ENCODE data around the gene MBD4.
A peak's percentile ranks its signal among the peaks of the same experiment; 100 is the strongest.

The MBD4 gene

DNA sequence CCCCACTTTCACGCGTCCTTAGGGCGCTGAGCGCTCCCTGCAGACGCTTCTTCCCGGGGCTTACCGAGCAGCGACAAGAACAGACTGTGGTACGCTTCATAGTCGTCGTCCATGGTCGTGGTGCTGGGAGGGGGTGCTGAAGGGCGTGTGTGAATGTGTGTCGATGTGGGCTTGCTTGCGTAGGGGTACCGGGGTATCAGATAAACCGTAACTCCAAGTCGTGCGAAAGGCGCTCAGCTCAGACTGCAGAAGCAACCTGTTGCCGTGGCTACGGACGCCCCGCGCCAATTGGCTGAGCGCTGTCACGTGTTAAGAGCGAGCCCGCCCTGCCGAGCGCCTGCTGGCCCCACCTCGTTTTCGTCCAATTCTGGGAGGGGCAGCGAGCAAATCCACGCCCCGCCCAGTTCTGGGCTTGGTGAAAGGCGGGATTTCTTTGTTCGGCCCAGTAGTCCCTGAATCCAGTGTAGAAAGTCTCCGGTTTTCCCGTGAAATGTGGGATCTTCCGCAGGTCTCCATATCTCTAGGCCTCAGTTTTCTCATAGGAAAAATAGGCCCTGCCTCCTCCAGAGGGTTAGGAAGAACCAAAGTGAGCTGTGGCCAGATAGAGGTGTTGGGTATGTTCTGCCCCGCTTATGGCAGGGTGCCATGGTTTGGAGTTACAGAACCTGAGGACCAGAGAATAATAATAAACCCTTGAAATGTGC lies 11.2 kb downstream of the MBD4 start, which contains the start of gene EFCAB12:
TSS of gene EFCAB12 (minus strand) at position 261 of the 704 bp plus-strand sequence. CDS start at position 113, 148 bp downstream.
- TF ChIP-seq, protein P1, sequence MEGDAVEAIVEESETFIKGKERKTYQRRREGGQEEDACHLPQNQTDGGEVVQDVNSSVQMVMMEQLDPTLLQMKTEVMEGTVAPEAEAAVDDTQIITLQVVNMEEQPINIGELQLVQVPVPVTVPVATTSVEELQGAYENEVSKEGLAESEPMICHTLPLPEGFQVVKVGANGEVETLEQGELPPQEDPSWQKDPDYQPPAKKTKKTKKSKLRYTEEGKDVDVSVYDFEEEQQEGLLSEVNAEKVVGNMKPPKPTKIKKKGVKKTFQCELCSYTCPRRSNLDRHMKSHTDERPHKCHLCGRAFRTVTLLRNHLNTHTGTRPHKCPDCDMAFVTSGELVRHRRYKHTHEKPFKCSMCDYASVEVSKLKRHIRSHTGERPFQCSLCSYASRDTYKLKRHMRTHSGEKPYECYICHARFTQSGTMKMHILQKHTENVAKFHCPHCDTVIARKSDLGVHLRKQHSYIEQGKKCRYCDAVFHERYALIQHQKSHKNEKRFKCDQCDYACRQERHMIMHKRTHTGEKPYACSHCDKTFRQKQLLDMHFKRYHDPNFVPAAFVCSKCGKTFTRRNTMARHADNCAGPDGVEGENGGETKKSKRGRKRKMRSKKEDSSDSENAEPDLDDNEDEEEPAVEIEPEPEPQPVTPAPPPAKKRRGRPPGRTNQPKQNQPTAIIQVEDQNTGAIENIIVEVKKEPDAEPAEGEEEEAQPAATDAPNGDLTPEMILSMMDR (IDR thresholded peaks at IDR 0.05; ENCODE audit: low read depth, low read length), result peak; percentile 4
- in situ Hi-C loops (cut with HindIII; ENCODE audit: low sequenced_read_pairs), result no loop called here
- DNase-seq (ENCODE audit: low read depth, low spot score), result peak; percentile 93
- H3K4me3 ChIP-seq (ENCODE audit: low read depth, low read length), result peak within 1 kb of the TSS; percentile 58

DNA sequence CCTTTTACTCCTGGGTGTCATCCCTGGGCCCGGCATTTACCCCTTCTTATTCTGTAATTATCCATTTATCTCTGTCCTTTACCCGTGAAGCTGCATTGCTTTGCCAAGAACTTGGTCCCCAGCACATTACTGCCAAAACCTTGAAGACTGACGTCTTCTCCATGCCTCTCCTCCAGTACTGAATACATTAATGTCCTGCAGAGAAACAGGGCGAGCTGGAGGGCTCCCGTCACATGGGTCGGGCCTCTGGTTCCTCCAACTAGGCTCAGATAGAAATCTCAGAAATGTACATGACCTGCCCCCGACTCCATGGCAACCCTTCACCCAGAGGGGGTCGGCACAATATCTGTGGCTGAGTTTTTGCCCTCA lies 11.8 kb downstream of the MBD4 start:
- TF ChIP-seq, protein P1 (IDR thresholded peaks at IDR 0.05; ENCODE audit: low read depth, low read length), result no peak

DNA sequence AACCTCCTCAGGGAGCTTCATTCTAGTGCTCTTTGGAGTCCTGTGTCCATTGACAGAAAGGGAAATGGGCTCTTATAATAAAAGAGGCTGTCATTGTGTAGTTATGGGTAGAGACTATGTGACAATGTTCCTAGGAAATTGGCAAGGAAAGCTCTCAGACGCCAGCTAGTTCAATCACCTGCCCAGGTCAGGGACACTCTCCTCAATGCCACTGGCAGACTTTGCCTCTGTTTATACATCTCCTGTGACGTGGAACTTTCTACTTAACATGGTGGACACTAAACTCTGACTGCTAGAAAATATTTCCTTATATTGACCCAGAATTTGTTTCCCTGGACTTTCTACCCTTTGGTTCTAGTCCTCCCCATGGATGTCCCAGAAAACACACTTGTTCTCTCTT lies 14.1 kb downstream of the MBD4 start:
- DNase-seq (ENCODE audit: low read depth, low spot score), result no peak
- H3K4me3 ChIP-seq (ENCODE audit: low read depth, low read length), result no peak overlapping the region
- TF ChIP-seq, protein P1 (IDR thresholded peaks at IDR 0.05; ENCODE audit: low read depth, low read length), result no peak
- in situ Hi-C loops (cut with HindIII; ENCODE audit: low sequenced_read_pairs), result no loop called here

More for the DNA sequence above, 11.8 kb downstream of the MBD4 start:
- DNase-seq (ENCODE audit: low read depth, low spot score), result no peak
- in situ Hi-C loops (cut with HindIII; ENCODE audit: low sequenced_read_pairs), result no loop called here
- H3K4me3 ChIP-seq (ENCODE audit: low read depth, low read length), result peak overlapping the region; percentile 58

DNA sequence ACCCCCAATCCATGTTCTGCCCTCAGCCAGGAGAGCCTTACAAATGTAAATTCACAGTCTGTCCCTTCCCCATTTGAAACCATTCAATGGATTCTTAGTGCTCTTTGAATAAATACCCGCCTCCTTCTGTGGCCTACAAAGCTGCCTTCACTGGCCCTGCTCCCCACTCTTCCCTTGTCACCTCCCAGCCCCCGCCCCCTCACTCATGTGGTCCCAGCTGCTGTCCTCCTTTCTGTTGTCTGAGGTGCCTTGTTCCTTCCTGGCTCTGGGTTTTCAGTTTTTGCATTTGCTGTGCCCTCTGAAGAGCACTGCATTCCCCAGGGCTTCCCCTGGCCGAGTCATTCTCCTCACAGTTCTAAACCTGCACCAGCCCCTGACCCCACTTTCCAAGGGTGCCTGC lies 14.5 kb downstream of the MBD4 start:
- H3K4me3 ChIP-seq (ENCODE audit: low read depth, low read length), result no peak overlapping the region
- TF ChIP-seq, protein P1 (IDR thresholded peaks at IDR 0.05; ENCODE audit: low read depth, low read length), result no peak
- in situ Hi-C loops (cut with HindIII; ENCODE audit: low sequenced_read_pairs), result no loop called here
- no peak for DNase-seq (ENCODE audit: low read depth, low spot score)

DNA sequence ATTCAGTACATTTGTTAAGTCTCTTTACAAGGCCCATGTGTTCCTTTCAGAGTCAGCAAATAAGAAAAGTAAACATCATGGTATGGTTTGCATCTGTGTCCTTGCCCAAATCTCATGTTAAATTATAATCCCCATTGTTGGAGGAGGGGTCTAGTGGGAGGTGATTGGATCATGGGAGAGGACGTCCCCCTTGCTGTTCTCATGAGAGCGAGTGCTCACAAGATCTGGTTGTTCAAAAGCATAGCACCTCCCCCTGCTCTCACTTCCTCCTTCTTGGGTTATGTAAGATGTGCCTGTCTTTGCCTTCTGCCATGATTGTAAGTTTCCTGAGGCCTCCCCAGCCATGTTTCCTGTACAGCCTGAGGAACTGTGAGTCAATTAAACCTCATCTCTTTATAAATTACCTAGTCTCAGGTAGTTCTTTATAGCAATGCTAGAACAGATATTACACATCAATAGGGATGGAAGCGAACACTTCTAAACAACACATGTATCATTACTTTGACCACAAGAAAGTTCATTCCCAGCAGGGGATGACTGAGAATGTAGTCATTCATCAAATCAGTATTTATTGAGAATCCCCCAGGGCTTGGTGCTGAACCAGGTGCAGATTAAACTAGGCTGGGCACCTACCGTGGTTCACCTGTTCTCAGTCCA lies 15.4 kb downstream of the MBD4 start:
- no peak overlapping the region for H3K4me3 ChIP-seq (ENCODE audit: low read depth, low read length)
- DNase-seq (ENCODE audit: low read depth, low spot score), result no peak
- in situ Hi-C loops (cut with HindIII; ENCODE audit: low sequenced_read_pairs), result no loop called here
- TF ChIP-seq, protein P1 (IDR thresholded peaks at IDR 0.05; ENCODE audit: low read depth, low read length), result no peak

DNA sequence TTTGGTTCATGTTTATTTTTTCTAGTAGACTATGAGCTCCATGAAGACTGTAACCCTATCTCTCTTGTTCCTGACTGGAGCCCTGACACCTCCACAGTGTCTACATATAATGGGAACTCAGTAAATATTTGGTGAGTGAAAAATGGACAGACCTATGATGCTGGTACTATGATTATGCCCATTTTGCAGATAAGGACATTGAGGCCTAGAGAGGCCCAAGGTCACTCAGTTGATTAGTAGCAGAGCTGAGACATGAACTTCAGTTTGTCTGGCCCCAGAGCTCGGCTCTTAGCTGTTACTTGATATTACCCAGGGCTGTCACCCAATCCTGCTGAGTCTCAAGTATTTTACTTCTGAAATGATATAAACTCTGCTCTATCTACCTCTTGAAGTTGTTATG lies 16.9 kb downstream of the MBD4 start:
- TF ChIP-seq, protein P1 (IDR thresholded peaks at IDR 0.05; ENCODE audit: low read depth, low read length), result no peak
- H3K4me3 ChIP-seq (ENCODE audit: low read depth, low read length), result no peak overlapping the region
- no peak for DNase-seq (ENCODE audit: low read depth, low spot score)
- in situ Hi-C loops (cut with HindIII; ENCODE audit: low sequenced_read_pairs), result no loop called here
